T47D (cell line): ENCODE results near the gene UBE2I.

ENCODE experiments used
- DNase-seq, 2 experiments: peaks; one replicate each; pipeline versions ENCODE4 v3.0.0 to v3.0.0-alpha.2; 2011 to 2012; ENCODE audit warnings: low read depth in 1 of 2, low spot score in 1 of 2
- JUND ChIP-seq: IDR thresholded peaks from 2 replicates; pipeline ENCODE4 v1.6.1; 2012; ENCODE audit warnings: low read depth
- in situ Hi-C: cut with HindIII; loops from 2 replicates; pipeline ENCODE4 v1.10.0; 2016; ENCODE audit warnings: low sequenced_read_pairs, low pct_unique_long_range_greater_than_20kb

UBE2I gene

GRCh38 chr16:1332618-1333148, 23.2 kb downstream of the UBE2I start:
- DNase-seq = no peak
- in situ Hi-C loops = no loop called here
- TF ChIP-seq JUND = no peak

- in situ Hi-C loops = no loop called here
- peak; percentile 66 to 67 for DNase-seq
- TF ChIP-seq JUND = no peak
These were observed 23.8 kb downstream of the UBE2I start, which contains the start of gene BAIAP3 for GRCh38 chr16:1333149-1333812. Gene BAIAP3 (plus strand): TSS chr16:1333645. CDS start chr16:1338550, 4,905 bp downstream.

- no peak for TF ChIP-seq JUND
- no peak for DNase-seq
- in situ Hi-C loops = no loop called here
These were observed 24.6 kb downstream of the UBE2I start for GRCh38 chr16:1333854-1334700.

GRCh38 chr16:1334739-1335138, 25.3 kb downstream of the UBE2I start:
- in situ Hi-C loops = no loop called here
- TF ChIP-seq JUND = no peak
- DNase-seq = no peak

- TF ChIP-seq JUND = no peak
- DNase-seq = no peak
- in situ Hi-C loops = no loop called here
These were observed 26.0 kb downstream of the UBE2I start for GRCh38 chr16:1335211-1335971.

GRCh38 chr16:1335996-1336395, 26.6 kb downstream of the UBE2I start:
- no peak for DNase-seq
- in situ Hi-C loops = no loop called here
- TF ChIP-seq JUND = no peak

GRCh38 chr16:1336619-1337018, 27.2 kb downstream of the UBE2I start:
- DNase-seq = peak in 1 of 2 experiments; percentile 45
- in situ Hi-C loops = no loop called here
- TF ChIP-seq JUND = no peak

- no peak for DNase-seq
- no peak for TF ChIP-seq JUND
- in situ Hi-C loops = no loop called here
These were observed 28.1 kb downstream of the UBE2I start for GRCh38 chr16:1337486-1337885.

GRCh38 chr16:1338119-1338730, 28.8 kb downstream of the UBE2I start:
- in situ Hi-C loops = no loop called here
- no peak for TF ChIP-seq JUND
- DNase-seq = peak; percentile 69

GRCh38 chr16:1338855-1339675, 29.6 kb downstream of the UBE2I start:
- TF ChIP-seq JUND = no peak
- in situ Hi-C loops = no loop called here
- DNase-seq = no peak

GRCh38 chr16:1340730-1341494, 31.5 kb downstream of the UBE2I start:
- no peak for DNase-seq
- no peak for TF ChIP-seq JUND
- in situ Hi-C loops = no loop called here
